Measurements from ENCODE around the gene RAB8A.
A peak's percentile ranks its signal among the peaks of the same experiment; 100 is the strongest.
"Not testable (repeated sequence)": the region's sequence is repeated elsewhere in the genome, so short reads cannot be mapped to it uniquely, and the experiment has no call there.

RAB8A gene

GRCh38 chr19:16143399-16144215 lies 31.9 kb downstream of the RAB8A start, which contains the start of gene HSH2D:
HSH2D (plus strand) TSS chr19:16143685; CDS start chr19:16148751, 5,066 bp downstream.
- DNase-seq = peak in 2 of 3 donors; percentile 56 to 65

DNA sequence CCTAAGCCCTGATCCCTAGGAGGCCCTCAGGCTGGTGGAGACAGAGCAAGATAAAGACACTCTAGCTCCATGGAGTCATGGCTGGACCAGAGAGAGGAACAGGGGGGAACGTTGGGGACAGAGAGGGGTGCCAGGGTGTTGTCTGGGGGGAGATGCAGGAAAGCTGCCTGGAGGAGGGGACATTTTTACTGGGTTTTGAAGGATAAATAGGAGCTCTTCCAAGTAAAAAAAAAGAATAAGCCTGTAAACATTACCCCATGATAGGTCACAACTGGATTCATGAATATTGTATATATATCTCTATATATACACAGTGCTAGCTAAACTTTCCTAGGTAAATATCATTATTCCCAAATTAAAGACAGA lies 32.5 kb downstream of the RAB8A start:
- DNase-seq = no peak

GRCh38 chr19:16146112-16146511 lies 34.4 kb downstream of the RAB8A start:
- no peak for DNase-seq

GRCh38 chr19:16148443-16149229 lies 36.9 kb downstream of the RAB8A start:
- no peak for DNase-seq

DNA sequence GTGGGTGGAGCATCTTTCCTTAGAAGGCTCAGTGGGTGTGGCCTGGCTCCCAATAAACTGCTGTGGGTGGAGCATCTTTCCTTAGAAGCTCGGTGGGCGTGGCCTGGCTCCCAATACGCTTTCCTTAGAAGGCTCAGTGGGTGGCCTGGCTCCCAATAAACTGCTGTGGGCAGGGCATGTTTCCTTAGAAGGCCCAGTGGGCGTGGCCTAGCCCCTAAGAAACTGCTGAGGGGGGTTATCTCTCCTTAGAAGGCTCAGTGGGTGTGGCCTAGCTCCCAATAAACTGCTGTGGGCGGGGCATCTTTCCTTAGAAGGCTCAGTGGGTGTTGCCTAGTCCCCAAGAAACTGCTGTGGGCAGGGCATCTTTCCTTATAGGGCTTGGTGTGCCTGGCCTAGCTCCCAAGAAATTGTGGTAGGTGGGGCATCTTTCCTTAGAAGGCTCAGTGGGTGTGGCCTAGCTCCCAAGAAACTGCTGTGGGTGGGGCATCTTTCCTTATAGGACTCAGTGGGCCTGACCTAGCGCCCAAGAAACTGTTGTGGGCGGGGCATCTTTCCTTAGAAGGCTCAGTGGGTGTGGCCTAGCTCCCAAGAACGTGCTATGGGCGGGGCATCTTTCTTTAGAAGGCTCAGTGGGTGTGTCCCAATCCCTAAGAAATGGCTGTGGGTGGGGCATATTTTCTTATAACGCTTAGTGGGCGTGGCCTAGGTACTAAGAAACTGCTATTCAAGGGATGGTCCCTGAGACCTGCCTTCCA lies 42.1 kb downstream of the RAB8A start:
- DNase-seq = no peak

DNA sequence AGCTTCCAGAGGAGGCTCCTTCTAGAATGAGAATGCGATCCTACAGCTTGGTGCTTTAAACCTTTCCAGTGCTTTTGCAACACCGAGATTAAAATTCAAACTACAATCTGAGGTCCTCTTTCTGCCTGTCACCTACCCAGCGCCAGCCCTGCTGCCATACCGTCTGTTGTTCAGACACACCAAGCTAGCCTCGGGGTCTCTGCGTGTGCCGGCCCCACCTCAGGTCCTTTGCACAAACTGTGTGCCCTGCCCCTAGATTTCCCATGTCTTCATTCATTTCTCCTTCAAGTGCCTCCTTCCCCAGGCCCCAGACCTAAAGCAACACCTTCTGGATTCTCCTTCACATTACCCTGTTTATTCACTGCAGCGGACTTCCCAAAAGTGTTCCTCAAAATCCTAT lies 42.9 kb downstream of the RAB8A start:
- DNase-seq = no peak

DNA sequence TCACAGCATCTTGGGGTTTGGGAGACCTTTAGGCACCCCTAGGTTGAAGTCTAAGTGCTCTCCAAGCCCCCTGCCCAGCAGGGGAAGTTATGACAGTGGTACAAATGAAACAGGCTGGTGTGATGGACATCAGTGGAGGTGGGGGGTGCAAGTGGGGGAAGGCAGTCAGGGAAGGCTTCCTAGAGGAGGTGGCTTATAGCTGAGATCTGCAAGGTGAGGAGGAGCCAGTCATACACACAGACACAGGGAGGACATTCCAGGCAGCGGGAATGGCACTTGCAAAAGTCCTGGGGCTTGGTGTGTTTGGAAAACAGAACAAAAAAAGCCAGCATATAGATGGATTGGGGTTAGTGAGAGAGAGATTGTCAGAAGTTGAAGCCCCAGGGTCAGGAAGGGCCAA lies 43.4 kb downstream of the RAB8A start:
- no peak for DNase-seq

GRCh38 chr19:16156904-16157303 lies 45.2 kb downstream of the RAB8A start:
- DNase-seq = no peak

DNA sequence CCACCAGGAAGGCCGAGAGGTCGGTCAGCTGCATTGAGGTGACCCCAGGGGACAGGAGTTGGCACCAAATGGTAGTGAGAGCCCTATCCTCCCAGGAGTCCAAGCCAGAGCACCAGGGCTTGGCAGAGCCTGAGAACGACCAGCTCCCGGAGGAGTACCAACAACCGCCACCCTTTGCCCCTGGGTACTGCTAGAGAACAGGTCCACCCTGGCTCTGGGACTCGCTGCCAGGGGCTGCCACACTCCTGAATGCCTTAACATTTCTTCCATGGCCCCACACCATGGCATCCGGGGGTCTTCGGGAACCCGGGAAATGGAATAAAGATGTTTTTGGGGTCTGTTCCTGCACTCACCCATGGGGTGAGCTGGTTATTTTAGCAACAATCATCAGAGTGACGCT lies 45.9 kb downstream of the RAB8A start:
- DNase-seq = no peak

- DNase-seq = no peak
These were observed 48.0 kb downstream of the RAB8A start for GRCh38 chr19:16159655-16160054.

- DNase-seq = no peak
These were observed 48.8 kb downstream of the RAB8A start for GRCh38 chr19:16160445-16160942.

- peak; percentile 73 to 88 (median 81) for DNase-seq
These were observed 49.4 kb downstream of the RAB8A start for GRCh38 chr19:16160943-16161560.

- peak; percentile 37 to 67 (median 64) for DNase-seq
These were observed 50.2 kb downstream of the RAB8A start for GRCh38 chr19:16161840-16162239.

- DNase-seq = no peak
These were observed 52.7 kb downstream of the RAB8A start for GRCh38 chr19:16164222-16164890.

GRCh38 chr19:16166417-16166816 lies 54.7 kb downstream of the RAB8A start:
- DNase-seq = no peak

DNA sequence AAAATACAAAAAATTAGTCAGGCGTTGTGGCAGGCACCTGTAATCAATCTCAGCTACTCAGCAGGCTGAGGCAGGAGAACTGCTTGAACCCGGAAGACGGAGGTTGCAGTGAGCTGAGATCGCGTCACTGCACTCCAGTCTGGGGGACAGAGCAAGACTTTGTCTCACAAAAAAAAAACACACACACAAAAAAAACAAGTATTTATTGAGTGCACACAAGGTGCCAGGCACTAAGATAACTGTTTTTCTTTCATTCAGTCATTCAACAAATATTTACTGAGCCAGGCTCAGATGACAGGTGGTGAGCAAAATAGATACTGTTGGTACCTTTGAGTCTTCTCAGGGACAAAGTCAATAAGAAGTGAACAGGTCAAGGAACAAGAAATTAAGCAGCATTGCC lies 55.4 kb downstream of the RAB8A start:
- no peak for DNase-seq

DNA sequence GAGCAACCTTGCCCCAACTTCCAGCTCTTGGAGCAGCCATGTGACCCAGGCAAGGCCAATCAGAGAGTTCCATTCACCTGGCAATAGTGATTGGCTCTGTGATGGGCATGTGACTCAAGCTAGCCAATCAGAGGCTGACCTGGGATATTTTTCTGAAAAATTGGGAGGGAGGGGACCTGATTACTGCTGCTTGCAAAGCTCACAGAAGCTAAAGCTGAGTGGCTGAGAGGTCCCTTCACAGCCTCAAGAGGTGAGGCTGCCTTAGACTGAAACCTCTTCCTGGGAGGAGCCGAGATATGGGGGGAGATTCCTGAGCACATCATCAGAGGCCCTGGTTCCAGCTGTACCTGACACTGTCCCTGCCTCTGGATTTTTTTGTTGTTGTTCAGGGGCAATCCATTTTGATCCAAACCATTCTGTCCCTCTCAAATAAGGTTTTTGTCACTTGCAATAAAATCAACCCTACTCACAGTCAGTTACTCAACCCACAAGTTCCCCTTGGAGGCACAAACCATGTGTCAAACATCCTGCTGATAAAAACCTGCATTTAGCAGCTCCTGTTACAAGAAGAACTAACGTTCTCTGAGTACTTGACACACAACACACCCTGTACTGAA lies 56.9 kb downstream of the RAB8A start:
- DNase-seq = peak; percentile 64 to 81 (median 76)

GRCh38 chr19:16170134-16170533 lies 58.4 kb downstream of the RAB8A start:
- DNase-seq = no peak

DNA sequence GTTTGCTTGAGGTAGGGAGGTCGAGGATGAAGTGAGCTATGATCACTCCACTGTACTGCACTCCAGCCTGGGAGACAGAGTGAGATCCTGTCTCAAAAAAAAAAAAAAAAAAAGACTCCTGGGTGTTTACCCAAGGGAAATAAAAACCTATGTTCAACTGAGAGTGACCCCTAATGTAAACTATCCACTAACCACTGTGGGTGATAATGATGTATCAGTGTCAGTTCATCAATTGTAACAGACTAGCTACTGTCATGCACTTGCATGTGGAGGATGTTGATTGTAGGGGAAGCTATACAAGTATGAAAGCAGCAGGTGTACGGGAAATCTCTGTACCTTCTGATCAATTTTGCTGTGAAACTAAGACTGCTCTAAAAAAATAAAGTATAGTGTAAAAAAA lies 64.3 kb downstream of the RAB8A start:
- DNase-seq = no peak

DNA sequence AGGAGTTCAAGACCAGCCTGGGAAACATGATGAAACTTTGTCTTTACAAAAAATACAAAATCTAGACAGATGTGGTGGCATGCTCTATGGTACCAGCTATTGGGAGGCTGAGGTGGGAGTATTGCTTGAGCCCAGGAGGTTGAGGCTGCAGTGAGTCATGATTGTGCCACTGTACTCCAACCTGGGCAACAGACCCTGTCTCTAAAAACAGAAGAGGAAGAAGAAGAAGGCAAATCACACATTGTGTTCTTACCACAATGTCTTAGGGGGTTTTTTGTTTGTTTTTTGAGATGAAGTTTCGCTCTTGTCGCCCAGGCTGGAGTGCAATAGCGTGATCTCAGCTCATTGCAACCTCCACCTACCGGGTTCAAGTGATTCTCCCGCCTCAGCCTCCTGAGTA lies 67.2 kb downstream of the RAB8A start:
- DNase-seq = not testable (repeated sequence)

GRCh38 chr19:16180611-16181010 lies 68.9 kb downstream of the RAB8A start:
- DNase-seq = no peak
